GM18867 (cell line): ENCODE results near the gene AUTS2.

Source experiments
- ATAC-seq: cut with Tn5 transposase; IDR thresholded peaks from one replicate; pipeline ENCODE4 v1.9.1; 2021; ENCODE audit warnings: mild to moderate bottlenecking, moderate library complexity; ENCODE audit not compliant: unreplicated experiment

AUTS2 gene

GRCh38 chr7:70678621-70679251, 1080.5 kb downstream of the AUTS2 start:
- ATAC-seq, result no peak

GRCh38 chr7:70679661-70680060, 1081.4 kb downstream of the AUTS2 start:
- peak; percentile 64 for ATAC-seq

- ATAC-seq, result no peak
Observed at GRCh38 chr7:70680306-70680705, 1082.0 kb downstream of the AUTS2 start.

- no peak for ATAC-seq
Observed at GRCh38 chr7:70680743-70681468, 1082.6 kb downstream of the AUTS2 start.

GRCh38 chr7:70681469-70682350, 1083.4 kb downstream of the AUTS2 start:
- ATAC-seq, result peak; percentile 85

- ATAC-seq, result no peak
Observed at GRCh38 chr7:70684173-70684572, 1085.9 kb downstream of the AUTS2 start.

GRCh38 chr7:70693321-70693685, 1095.0 kb downstream of the AUTS2 start:
- ATAC-seq, result no peak

GRCh38 chr7:70693686-70694433, 1095.6 kb downstream of the AUTS2 start:
- peak; percentile 64 for ATAC-seq

GRCh38 chr7:70694434-70694970, 1096.2 kb downstream of the AUTS2 start:
- peak; percentile 38 for ATAC-seq

GRCh38 chr7:70694971-70695794, 1096.9 kb downstream of the AUTS2 start:
- ATAC-seq, result no peak

- ATAC-seq, result no peak
Observed at GRCh38 chr7:70695795-70696083, 1097.5 kb downstream of the AUTS2 start.

- ATAC-seq, result no peak
Observed at GRCh38 chr7:70696201-70696754, 1098.0 kb downstream of the AUTS2 start.

GRCh38 chr7:70698219-70698832, 1100.1 kb downstream of the AUTS2 start:
- no peak for ATAC-seq

GRCh38 chr7:70699271-70699670, 1101.0 kb downstream of the AUTS2 start:
- no peak for ATAC-seq

- ATAC-seq, result no peak
Observed at GRCh38 chr7:70700055-70700940, 1102.0 kb downstream of the AUTS2 start.

GRCh38 chr7:70700941-70701425, 1102.7 kb downstream of the AUTS2 start:
- ATAC-seq, result no peak

- no peak for ATAC-seq
Observed at GRCh38 chr7:70701477-70701876, 1103.2 kb downstream of the AUTS2 start.

- ATAC-seq, result no peak
Observed at GRCh38 chr7:70701991-70702390, 1103.7 kb downstream of the AUTS2 start.
